Measurements from ENCODE around the gene ADAM15. TPM values are rescaled to one million over a fixed set of nuclear protein-coding genes. Genes with fewer than 3 reads are reported as not detected.

ADAM15 gene
- total and polyA plus RNA-seq, 2 of the 8 experiments (the other 6 are each of a cell fraction or from before 2014, with no cell fraction given): 32.9 to 37.6 TPM

- TF ChIP-seq CHD1 (IDR thresholded peaks at IDR 0.05; ENCODE audit: low read depth, low read length) (no peak), SP4 (IDR thresholded peaks at IDR 0.05; ENCODE audit: low read length) (no peak), CTCF (IDR thresholded peaks at IDR 0.05; ENCODE audit: control extremely low read depth in 1 of 3, insufficient read depth in 1 of 3, low read depth in 1 of 3, low read length in 3 of 3) (no peak), SP1 (IDR thresholded peaks at IDR 0.05; ENCODE audit: low read depth, low read length) (no peak), HDAC2 (IDR thresholded peaks at IDR 0.05; ENCODE audit: borderline replicate concordance in 1 of 2, low read depth in 2 of 2, low read length in 2 of 2) (no peak)
Observed at GRCh38 chr1:155110826-155111225, 59.7 kb downstream of the ADAM15 start (continued).

Other genes with a start within 250 kb of the ADAM15 start
- gene KCNN3, start 181.0 kb upstream of the ADAM15 start, total RNA-seq (2021; fragmentation: NEBNext Ultra II Directional; extraction: Animal tissue kit (Norgen Biotek cat#: 25700)): 2.8 and 3.0 TPM in 2 replicates
- 3.7 and 4.5 TPM in 2 replicates for gene KCNN3, start 181.0 kb upstream of the ADAM15 start, polyA plus RNA-seq (2011; rRNA removed)
- 26.5 and 30.5 TPM in 2 replicates for gene PMVK, start 114.6 kb upstream of the ADAM15 start, total RNA-seq (2021; fragmentation: NEBNext Ultra II Directional; extraction: Animal tissue kit (Norgen Biotek cat#: 25700))
- 23.8 and 36.8 TPM in 2 replicates for gene PMVK, start 114.6 kb upstream of the ADAM15 start, polyA plus RNA-seq (2011; rRNA removed)
- 17.9 and 19.8 TPM in 2 replicates for gene PBXIP1, start 95.2 kb upstream of the ADAM15 start, total RNA-seq (2021; fragmentation: NEBNext Ultra II Directional; extraction: Animal tissue kit (Norgen Biotek cat#: 25700))
- 12.0 and 14.3 TPM in 2 replicates for gene PBXIP1, start 95.2 kb upstream of the ADAM15 start, polyA plus RNA-seq (2011; rRNA removed)
- gene PYGO2, start 89.5 kb upstream of the ADAM15 start, total RNA-seq (2021; fragmentation: NEBNext Ultra II Directional; extraction: Animal tissue kit (Norgen Biotek cat#: 25700)): 31.6 and 32.4 TPM in 2 replicates
- 31.0 and 36.3 TPM in 2 replicates for gene PYGO2, start 89.5 kb upstream of the ADAM15 start, polyA plus RNA-seq (2011; rRNA removed)
- gene SHC1, start 80.6 kb upstream of the ADAM15 start, total RNA-seq (2021; fragmentation: NEBNext Ultra II Directional; extraction: Animal tissue kit (Norgen Biotek cat#: 25700)): 204 and 212 TPM in 2 replicates
- gene SHC1, start 80.6 kb upstream of the ADAM15 start, polyA plus RNA-seq (2011; rRNA removed): 177 and 197 TPM in 2 replicates
- gene CKS1B, start 76.6 kb upstream of the ADAM15 start, total RNA-seq (2021; fragmentation: NEBNext Ultra II Directional; extraction: Animal tissue kit (Norgen Biotek cat#: 25700)): 284 and 294 TPM in 2 replicates
- 801 and 1,025 TPM in 2 replicates for gene CKS1B, start 76.6 kb upstream of the ADAM15 start, polyA plus RNA-seq (2011; rRNA removed)
- gene FLAD1, start 68.0 kb upstream of the ADAM15 start, total RNA-seq (2021; fragmentation: NEBNext Ultra II Directional; extraction: Animal tissue kit (Norgen Biotek cat#: 25700)): 97.4 and 104 TPM in 2 replicates
- gene FLAD1, start 68.0 kb upstream of the ADAM15 start, polyA plus RNA-seq (2011; rRNA removed): 143 and 189 TPM in 2 replicates
- 1.2 and 1.3 TPM in 2 replicates for gene LENEP, start 57.7 kb upstream of the ADAM15 start, total RNA-seq (2021; fragmentation: NEBNext Ultra II Directional; extraction: Animal tissue kit (Norgen Biotek cat#: 25700))
- gene LENEP, start 57.7 kb upstream of the ADAM15 start, polyA plus RNA-seq (2011; rRNA removed): 1.1 TPM in 1 of 2 replicates, not detected in the other
- 22.1 and 24.5 TPM in 2 replicates for gene ZBTB7B, start 48.5 kb upstream of the ADAM15 start, total RNA-seq (2021; fragmentation: NEBNext Ultra II Directional; extraction: Animal tissue kit (Norgen Biotek cat#: 25700))
- gene ZBTB7B, start 48.5 kb upstream of the ADAM15 start, polyA plus RNA-seq (2011; rRNA removed): 36.9 and 38.3 TPM in 2 replicates
- 0.43 TPM in 1 of 2 replicates, not detected in the other for gene DCST2, start 17.5 kb upstream of the ADAM15 start, total RNA-seq (2021; fragmentation: NEBNext Ultra II Directional; extraction: Animal tissue kit (Norgen Biotek cat#: 25700))
- gene DCST2, start 17.5 kb upstream of the ADAM15 start, polyA plus RNA-seq (2011; rRNA removed): 1.7 and 2.1 TPM in 2 replicates
- gene DCST1, start 17.5 kb upstream of the ADAM15 start, total RNA-seq (2021; fragmentation: NEBNext Ultra II Directional; extraction: Animal tissue kit (Norgen Biotek cat#: 25700)): not detected in 2 replicates
- 0.03 TPM in 1 of 2 replicates, not detected in the other for gene DCST1, start 17.5 kb upstream of the ADAM15 start, polyA plus RNA-seq (2011; rRNA removed)
- 18.5 and 21.9 TPM in 2 replicates for gene EFNA4, start 12.4 kb downstream of the ADAM15 start, total RNA-seq (2021; fragmentation: NEBNext Ultra II Directional; extraction: Animal tissue kit (Norgen Biotek cat#: 25700))
- 23.2 and 23.9 TPM in 2 replicates for gene EFNA4, start 12.4 kb downstream of the ADAM15 start, polyA plus RNA-seq (2011; rRNA removed)
- gene EFNA3, start 27.5 kb downstream of the ADAM15 start, total RNA-seq (2021; fragmentation: NEBNext Ultra II Directional; extraction: Animal tissue kit (Norgen Biotek cat#: 25700)): 10.8 and 11.6 TPM in 2 replicates
- 13.8 and 18.7 TPM in 2 replicates for gene EFNA3, start 27.5 kb downstream of the ADAM15 start, polyA plus RNA-seq (2011; rRNA removed)
- 4.0 and 4.9 TPM in 2 replicates for gene EFNA1, start 76.6 kb downstream of the ADAM15 start, total RNA-seq (2021; fragmentation: NEBNext Ultra II Directional; extraction: Animal tissue kit (Norgen Biotek cat#: 25700))
- gene EFNA1, start 76.6 kb downstream of the ADAM15 start, polyA plus RNA-seq (2011; rRNA removed): 11.8 and 14.6 TPM in 2 replicates
- gene SLC50A1, start 84.5 kb downstream of the ADAM15 start, total RNA-seq (2021; fragmentation: NEBNext Ultra II Directional; extraction: Animal tissue kit (Norgen Biotek cat#: 25700)): 36.5 and 41.6 TPM in 2 replicates
- 80.7 and 90.8 TPM in 2 replicates for gene SLC50A1, start 84.5 kb downstream of the ADAM15 start, polyA plus RNA-seq (2011; rRNA removed)
- gene DPM3, start 89.2 kb downstream of the ADAM15 start, total RNA-seq (2021; fragmentation: NEBNext Ultra II Directional; extraction: Animal tissue kit (Norgen Biotek cat#: 25700)): 44.8 and 49.3 TPM in 2 replicates
- 227 and 349 TPM in 2 replicates for gene DPM3, start 89.2 kb downstream of the ADAM15 start, polyA plus RNA-seq (2011; rRNA removed)
- 146 TPM in 2 replicates for gene KRTCAP2, start 122.0 kb downstream of the ADAM15 start, total RNA-seq (2021; fragmentation: NEBNext Ultra II Directional; extraction: Animal tissue kit (Norgen Biotek cat#: 25700))
- 317 and 419 TPM in 2 replicates for gene KRTCAP2, start 122.0 kb downstream of the ADAM15 start, polyA plus RNA-seq (2011; rRNA removed)
- gene TRIM46, start 122.5 kb downstream of the ADAM15 start, total RNA-seq (2021; fragmentation: NEBNext Ultra II Directional; extraction: Animal tissue kit (Norgen Biotek cat#: 25700)): 15.0 and 15.5 TPM in 2 replicates
- gene TRIM46, start 122.5 kb downstream of the ADAM15 start, polyA plus RNA-seq (2011; rRNA removed): 21.6 and 34.7 TPM in 2 replicates
- 2.6 and 3.0 TPM in 2 replicates for gene THBS3, start 156.6 kb downstream of the ADAM15 start, total RNA-seq (2021; fragmentation: NEBNext Ultra II Directional; extraction: Animal tissue kit (Norgen Biotek cat#: 25700))
- gene THBS3, start 156.6 kb downstream of the ADAM15 start, polyA plus RNA-seq (2011; rRNA removed): 3.5 and 5.0 TPM in 2 replicates
- gene MTX1, start 157.4 kb downstream of the ADAM15 start, total RNA-seq (2021; fragmentation: NEBNext Ultra II Directional; extraction: Animal tissue kit (Norgen Biotek cat#: 25700)): 47.9 and 55.0 TPM in 2 replicates
- 131 and 161 TPM in 2 replicates for gene MTX1, start 157.4 kb downstream of the ADAM15 start, polyA plus RNA-seq (2011; rRNA removed)
- gene ENTREP3, start 204.2 kb downstream of the ADAM15 start, total RNA-seq (2021; fragmentation: NEBNext Ultra II Directional; extraction: Animal tissue kit (Norgen Biotek cat#: 25700)): 52.2 and 55.4 TPM in 2 replicates
- gene ENTREP3, start 204.2 kb downstream of the ADAM15 start, polyA plus RNA-seq (2011; rRNA removed): 22.8 and 39.1 TPM in 2 replicates
- gene SCAMP3, start 211.0 kb downstream of the ADAM15 start, total RNA-seq (2021; fragmentation: NEBNext Ultra II Directional; extraction: Animal tissue kit (Norgen Biotek cat#: 25700)): 48.9 and 50.0 TPM in 2 replicates
- gene SCAMP3, start 211.0 kb downstream of the ADAM15 start, polyA plus RNA-seq (2011; rRNA removed): 143 and 151 TPM in 2 replicates
- gene CLK2, start 222.2 kb downstream of the ADAM15 start, total RNA-seq (2021; fragmentation: NEBNext Ultra II Directional; extraction: Animal tissue kit (Norgen Biotek cat#: 25700)): 58.2 and 62.2 TPM in 2 replicates
- gene CLK2, start 222.2 kb downstream of the ADAM15 start, polyA plus RNA-seq (2011; rRNA removed): 76.0 and 98.8 TPM in 2 replicates
- 5.5 and 6.4 TPM in 2 replicates for gene HCN3, start 226.1 kb downstream of the ADAM15 start, total RNA-seq (2021; fragmentation: NEBNext Ultra II Directional; extraction: Animal tissue kit (Norgen Biotek cat#: 25700))
- gene HCN3, start 226.1 kb downstream of the ADAM15 start, polyA plus RNA-seq (2011; rRNA removed): 7.3 and 8.8 TPM in 2 replicates

Data from H1 (cell line).